Stimulated activated naive CD8-positive, alpha-beta T cell treated with anti-CD3 and anti-CD28 coated beads, Interleukin-15, Interleukin-2, amounts not matched to agents 100 ng/mL and 50 ng/mL, for 24 hours (primary cell): ENCODE results near the gene MPP3.
"Not testable (repeated sequence)": the region's sequence is repeated elsewhere in the genome, so short reads cannot be mapped to it uniquely, and the experiment has no call there.

Experiments used
- H3K27ac Mint-ChIP-seq: one replicate; pipeline ENCODE4 v1.8.0; 2021; ENCODE audit warnings: mild to moderate bottlenecking, mixed read lengths
- H3K27me3 Mint-ChIP-seq: one replicate; pipeline ENCODE4 v1.8.0; 2021; ENCODE audit warnings: mixed read lengths
- H3K36me3 Mint-ChIP-seq: one replicate; pipeline ENCODE4 v1.8.0; 2021; ENCODE audit warnings: low read depth, mixed read lengths
- H3K4me1 Mint-ChIP-seq: one replicate; pipeline ENCODE4 v1.8.0; 2021; ENCODE audit warnings: low read depth, mixed read lengths
- H3K4me3 Mint-ChIP-seq: one replicate; pipeline ENCODE4 v1.8.0; 2021; ENCODE audit warnings: mild to moderate bottlenecking, mixed read lengths
- H3K9me3 Mint-ChIP-seq: one replicate; pipeline ENCODE4 v1.8.0; 2021; ENCODE audit warnings: mixed read lengths

MPP3 gene

GRCh38 chr17:43871946-43872690 is 39.2 kb upstream of the MPP3 start:
- Mint-ChIP-seq H3K36me3 (no peaks in the 10 kb centered on the region), H3K9me3 (no peaks in the 10 kb centered on the region), H3K27ac (no peak overlapping the region), H3K27me3 (peaks cover 33% of the 10 kb centered on the region), H3K4me3 (no peak overlapping the region), H3K4me1 (no peaks in the 10 kb centered on the region)

GRCh38 chr17:43869031-43869430 is 36.1 kb upstream of the MPP3 start:
- not testable (repeated sequence) for H3K9me3 Mint-ChIP-seq

GRCh38 chr17:43868226-43868994 is 35.5 kb upstream of the MPP3 start:
- Mint-ChIP-seq H3K27me3 (peaks cover 32% of the 10 kb centered on the region), H3K9me3 (no peaks in the 10 kb centered on the region), H3K27ac (no peak overlapping the region), H3K36me3 (no peaks in the 10 kb centered on the region), H3K4me1 (no peaks in the 10 kb centered on the region), H3K4me3 (no peak overlapping the region)

More at GRCh38 chr17:43869031-43869430, 36.1 kb upstream of the MPP3 start:
- H3K27me3 Mint-ChIP-seq = peaks cover 32% of the 10 kb centered on the region
- not testable (repeated sequence) for H3K4me3 Mint-ChIP-seq, H3K4me1 Mint-ChIP-seq, H3K36me3 Mint-ChIP-seq, H3K27ac Mint-ChIP-seq

GRCh38 chr17:43864161-43864984 is 31.4 kb upstream of the MPP3 start:
- Mint-ChIP-seq H3K4me1 (no peaks in the 10 kb centered on the region), H3K9me3 (no peaks in the 10 kb centered on the region), H3K27ac (no peak overlapping the region), H3K27me3 (peaks cover 21% of the 10 kb centered on the region), H3K4me3 (no peak overlapping the region), H3K36me3 (no peaks in the 10 kb centered on the region)

- no peaks in the 10 kb centered on the region for H3K9me3 Mint-ChIP-seq
- H3K27me3 Mint-ChIP-seq = peaks cover 3% of the 10 kb centered on the region
- no peaks in the 10 kb centered on the region for H3K36me3 Mint-ChIP-seq
- no peak overlapping the region for H3K27ac Mint-ChIP-seq
- no peak overlapping the region for H3K4me3 Mint-ChIP-seq
- H3K4me1 Mint-ChIP-seq = no peaks in the 10 kb centered on the region
These were observed 29.0 kb upstream of the MPP3 start for GRCh38 chr17:43861960-43862359.

DNA sequence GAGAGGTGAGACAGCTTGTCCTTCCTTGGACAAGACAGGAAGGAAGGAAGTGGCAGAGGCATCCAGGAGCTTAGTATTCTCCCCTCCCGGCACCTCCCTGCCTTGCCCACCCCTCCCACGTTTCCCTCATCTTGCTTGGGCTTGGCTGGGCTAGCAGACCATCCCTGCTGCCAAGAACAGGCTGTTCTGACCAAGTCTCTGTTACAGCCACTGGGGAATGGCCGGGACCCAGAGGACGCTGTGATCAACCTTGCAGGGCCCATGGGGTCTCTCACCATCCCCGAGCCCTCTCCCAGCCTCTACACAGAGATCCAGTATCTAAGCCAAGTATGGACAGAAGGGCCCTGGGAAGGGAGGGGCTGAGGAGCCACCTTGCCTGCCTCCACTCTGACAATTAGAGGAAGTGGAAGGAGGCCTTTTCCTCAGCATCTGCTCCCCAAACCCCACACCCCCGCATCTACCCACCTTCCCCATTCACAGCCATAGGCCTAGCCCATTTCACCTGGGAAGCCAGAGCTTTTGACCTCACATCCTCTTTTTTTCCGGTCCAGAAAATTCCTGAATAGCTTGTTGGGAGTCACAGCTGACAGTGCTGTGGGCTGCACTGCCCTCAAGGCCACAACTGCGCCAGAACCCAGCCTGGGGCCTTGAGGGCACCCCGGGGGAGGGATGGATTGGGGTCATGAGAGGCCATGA is 28.1 kb upstream of the MPP3 start:
- Mint-ChIP-seq H3K27ac (no peak overlapping the region), H3K4me3 (no peak overlapping the region), H3K27me3 (peaks cover 5% of the 10 kb centered on the region), H3K4me1 (no peaks in the 10 kb centered on the region), H3K36me3 (no peaks in the 10 kb centered on the region), H3K9me3 (no peaks in the 10 kb centered on the region)

- Mint-ChIP-seq H3K4me1 (no peaks in the 10 kb centered on the region), H3K4me3 (no peak overlapping the region), H3K9me3 (no peaks in the 10 kb centered on the region), H3K27ac (no peak overlapping the region), H3K36me3 (no peaks in the 10 kb centered on the region), H3K27me3 (peaks cover 5% of the 10 kb centered on the region)
These were observed 27.3 kb upstream of the MPP3 start for GRCh38 chr17:43860077-43860725.

- Mint-ChIP-seq H3K4me3 (no peak overlapping the region), H3K4me1 (no peaks in the 10 kb centered on the region), H3K27me3 (peaks cover 5% of the 10 kb centered on the region), H3K27ac (no peak overlapping the region), H3K9me3 (no peaks in the 10 kb centered on the region), H3K36me3 (no peaks in the 10 kb centered on the region)
These were observed 25.1 kb upstream of the MPP3 start for GRCh38 chr17:43857957-43858600.

DNA sequence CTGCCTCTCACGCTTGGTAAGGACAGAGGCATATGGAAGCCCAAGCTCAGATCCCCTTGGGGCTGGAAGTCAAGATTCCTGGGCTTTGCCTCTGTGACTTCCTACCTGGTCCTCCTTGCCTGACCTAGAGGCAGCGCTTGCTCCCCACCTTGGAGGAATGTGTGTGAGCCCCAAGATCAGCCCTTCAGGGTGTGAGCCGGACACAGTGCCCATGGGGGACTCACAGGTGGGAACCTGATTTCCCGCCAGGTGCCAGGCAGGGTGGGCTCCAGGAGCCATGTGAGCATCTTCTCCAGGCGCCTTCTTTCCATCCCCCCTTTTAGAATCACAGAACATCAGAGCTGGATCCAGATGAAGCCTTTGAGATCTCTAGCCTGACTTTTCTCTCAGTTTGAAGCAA is 24.2 kb upstream of the MPP3 start:
- Mint-ChIP-seq H3K36me3 (no peaks in the 10 kb centered on the region), H3K4me1 (no peaks in the 10 kb centered on the region), H3K4me3 (no peak overlapping the region), H3K9me3 (no peaks in the 10 kb centered on the region), H3K27me3 (peaks cover 5% of the 10 kb centered on the region), H3K27ac (no peak overlapping the region)

DNA sequence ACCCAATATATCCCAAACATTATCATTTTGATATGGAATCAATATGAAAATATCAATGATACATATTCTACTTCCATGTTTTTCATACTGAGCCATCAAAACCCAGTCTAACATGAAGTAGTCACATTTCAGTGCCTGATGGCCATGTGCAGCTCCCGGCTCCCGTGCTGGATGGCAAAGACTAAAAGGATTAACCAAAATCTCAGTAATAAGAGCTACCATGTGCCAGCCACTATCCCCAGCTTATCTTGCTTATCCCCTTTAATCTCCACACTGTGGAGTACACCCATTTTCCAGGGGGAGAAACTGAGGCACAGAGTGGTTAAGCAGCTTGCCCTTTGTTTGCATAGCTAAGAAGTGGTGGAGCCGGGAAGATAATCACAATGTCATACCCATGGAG is 23.2 kb upstream of the MPP3 start:
- H3K36me3 Mint-ChIP-seq = no peaks in the 10 kb centered on the region
- H3K4me3 Mint-ChIP-seq = no peak overlapping the region
- no peaks in the 10 kb centered on the region for H3K9me3 Mint-ChIP-seq
- peaks cover 5% of the 10 kb centered on the region for H3K27me3 Mint-ChIP-seq
- no peaks in the 10 kb centered on the region for H3K4me1 Mint-ChIP-seq
- no peak overlapping the region for H3K27ac Mint-ChIP-seq

- Mint-ChIP-seq H3K36me3 (no peaks in the 10 kb centered on the region), H3K27ac (no peak overlapping the region), H3K27me3 (peaks cover 6% of the 10 kb centered on the region)
These were observed 22.1 kb upstream of the MPP3 start for GRCh38 chr17:43855061-43855460.

GRCh38 chr17:43854498-43854897 is 21.6 kb upstream of the MPP3 start:
- Mint-ChIP-seq H3K36me3 (no peaks in the 10 kb centered on the region), H3K27me3 (peaks cover 12% of the 10 kb centered on the region), H3K4me3 (no peak overlapping the region)

More at GRCh38 chr17:43855061-43855460, 22.1 kb upstream of the MPP3 start:
- H3K4me1 Mint-ChIP-seq = no peaks in the 10 kb centered on the region
- no peak overlapping the region for H3K4me3 Mint-ChIP-seq
- no peaks in the 10 kb centered on the region for H3K9me3 Mint-ChIP-seq

DNA sequence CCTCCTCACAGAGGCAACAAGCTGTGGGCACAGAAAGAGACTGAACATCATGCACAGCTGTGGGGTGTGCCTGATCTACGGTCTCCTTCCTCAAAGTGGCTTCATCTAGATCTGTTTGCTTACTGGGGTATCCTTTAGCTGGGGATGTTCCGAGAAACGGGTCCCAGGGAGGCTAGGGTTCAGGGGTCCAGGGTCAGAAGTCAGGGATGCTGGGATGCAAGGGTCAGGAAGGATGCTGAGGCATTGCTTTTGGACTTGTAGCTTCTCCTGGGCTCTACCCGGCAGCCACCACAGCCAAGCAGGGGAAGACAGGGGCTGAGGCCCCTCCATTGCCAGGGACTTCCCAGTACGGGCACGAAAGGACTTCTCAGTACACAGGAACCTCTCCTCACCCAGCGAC is 20.6 kb upstream of the MPP3 start:
- no peaks in the 10 kb centered on the region for H3K4me1 Mint-ChIP-seq
- no peaks in the 10 kb centered on the region for H3K36me3 Mint-ChIP-seq
- no peak overlapping the region for H3K4me3 Mint-ChIP-seq
- H3K27me3 Mint-ChIP-seq = peaks cover 12% of the 10 kb centered on the region
- H3K27ac Mint-ChIP-seq = no peak overlapping the region
- H3K9me3 Mint-ChIP-seq = no peaks in the 10 kb centered on the region

More at GRCh38 chr17:43854498-43854897, 21.6 kb upstream of the MPP3 start:
- no peaks in the 10 kb centered on the region for H3K4me1 Mint-ChIP-seq
- no peak overlapping the region for H3K27ac Mint-ChIP-seq
- H3K9me3 Mint-ChIP-seq = no peaks in the 10 kb centered on the region

GRCh38 chr17:43852571-43852970 is 19.6 kb upstream of the MPP3 start:
- H3K4me3 Mint-ChIP-seq = no peak overlapping the region
- peaks cover 14% of the 10 kb centered on the region for H3K27me3 Mint-ChIP-seq
- H3K27ac Mint-ChIP-seq = no peak overlapping the region
- no peaks in the 10 kb centered on the region for H3K36me3 Mint-ChIP-seq
- no peaks in the 10 kb centered on the region for H3K4me1 Mint-ChIP-seq
- no peaks in the 10 kb centered on the region for H3K9me3 Mint-ChIP-seq
